ENCODE measurements around the gene FAM185A. TPM values are rescaled to one million over a fixed set of nuclear protein-coding genes. Genes with fewer than 3 reads are reported as not detected.
"Not testable (repeated sequence)": the region's sequence is repeated elsewhere in the genome, so short reads cannot be mapped to it uniquely, and the experiment has no call there.

The FAM185A gene
- total RNA-seq, 2 experiments from 2014 or later = 9.8 to 10.8 TPM

DNA sequence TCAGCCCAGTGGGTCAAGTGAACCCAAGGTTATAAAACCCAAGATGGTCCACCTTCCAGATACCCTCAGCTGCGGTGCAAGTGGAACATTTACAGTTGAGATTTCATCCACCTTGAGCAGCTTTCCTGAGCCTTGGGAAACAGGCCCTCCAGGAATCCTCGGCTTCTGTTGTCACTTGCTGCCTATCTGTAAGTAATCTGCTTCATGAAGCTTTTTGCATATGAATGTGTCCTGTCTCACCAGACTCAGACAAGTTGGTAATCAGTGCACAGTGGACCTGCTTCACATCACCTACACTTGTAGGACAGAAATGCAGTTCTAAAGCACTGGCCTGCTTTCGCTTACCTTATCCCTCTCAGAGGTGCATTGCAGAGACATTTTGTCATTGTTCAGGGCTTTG is 80.3 kb downstream of the FAM185A start:
- ATAC-seq (no peak), DNase-seq (no peak)
- Mint-ChIP-seq H3K9me3 (ENCODE audit: low read depth) (no peaks in the 10 kb centered on the region), H3K4me1 (no peaks in the 10 kb centered on the region), H3K36me3 (peaks cover 17% of the 10 kb centered on the region), H3K27me3 (peaks cover 5% of the 10 kb centered on the region), H3K27ac (no peak overlapping the region), H3K4me3 (no peak overlapping the region)
- CTCF ChIA-PET = no interaction called here

DNA sequence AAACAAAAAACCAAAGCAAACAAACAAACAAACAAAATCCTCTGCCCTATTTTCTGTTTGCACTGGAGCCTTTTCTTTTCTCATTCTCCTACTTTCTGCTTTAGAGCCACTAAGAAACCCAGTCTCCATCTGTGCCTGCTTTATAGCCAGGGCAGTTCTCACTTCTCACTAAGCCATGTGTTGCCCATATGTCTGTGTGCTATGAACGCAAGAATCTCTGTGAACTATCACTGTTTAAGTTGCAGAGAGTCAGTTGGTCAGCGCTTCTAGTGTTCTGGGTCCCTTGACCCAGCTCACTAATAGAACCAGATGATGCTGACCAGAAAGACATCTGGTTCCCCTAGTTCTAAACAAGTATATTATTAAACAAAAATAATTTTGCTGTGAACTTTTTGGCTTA is 81.4 kb downstream of the FAM185A start:
- Mint-ChIP-seq H3K9me3 (ENCODE audit: low read depth) (no peaks in the 10 kb centered on the region), H3K4me1 (peaks cover 7% of the 10 kb centered on the region), H3K36me3 (peaks cover 19% of the 10 kb centered on the region), H3K27me3 (peaks cover 8% of the 10 kb centered on the region), H3K4me3 (no peak overlapping the region), H3K27ac (no peak overlapping the region)
- DNase-seq (no peak), ATAC-seq (no peak)
- CTCF ChIA-PET = interaction anchor here (1.0 kb wide), 1 partner anchor 21 kb away, joined by 3 read pairs; no protein-coding TSS in a partner anchor

DNA sequence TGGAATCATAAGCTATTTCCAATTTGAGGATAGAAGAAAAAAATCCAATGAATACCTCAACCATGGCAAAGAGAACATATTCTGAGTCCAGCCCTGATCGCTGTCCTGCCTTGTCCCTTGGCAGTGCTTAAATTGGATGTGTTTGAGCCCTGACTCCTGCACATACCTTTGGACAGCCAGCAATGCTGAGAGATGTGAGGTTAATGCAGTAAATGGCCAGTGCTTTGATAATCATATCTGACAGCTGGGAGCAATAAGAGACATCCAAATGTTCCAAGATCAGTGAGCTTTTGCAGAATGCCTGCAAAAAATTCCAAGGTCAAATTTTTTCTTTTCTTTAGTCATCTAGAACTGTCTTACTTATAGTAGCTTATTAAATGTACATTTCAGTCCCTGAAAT is 83.9 kb downstream of the FAM185A start:
- Mint-ChIP-seq H3K4me1 (peaks cover 9% of the 10 kb centered on the region), H3K27me3 (peaks cover 18% of the 10 kb centered on the region)
- CTCF ChIA-PET = interaction anchor here (1.3 kb wide), 1 partner anchor 14 kb away, joined by 3 read pairs; no protein-coding TSS in a partner anchor

DNA sequence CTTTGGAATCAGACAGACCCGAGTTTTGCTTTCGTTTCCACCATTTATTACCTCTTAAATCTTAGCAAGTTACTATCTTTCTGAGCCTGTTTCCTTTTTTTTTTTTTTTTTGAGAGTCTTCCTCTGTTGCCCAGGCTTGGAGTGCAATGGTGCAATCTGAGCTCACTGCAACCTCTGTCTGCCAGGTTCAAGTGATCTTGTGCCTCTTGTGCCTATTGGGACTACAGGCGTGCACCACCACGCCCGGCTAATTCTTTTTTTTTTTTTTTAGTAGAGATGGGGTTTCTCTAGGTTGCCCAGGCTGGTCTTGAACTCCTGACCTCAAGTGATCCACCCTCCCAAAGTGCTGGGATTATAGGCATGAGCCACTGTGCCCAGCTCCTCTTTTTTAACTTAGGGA is 84.5 kb downstream of the FAM185A start:
- ATAC-seq (no peak), DNase-seq (no peak)
- Mint-ChIP-seq H3K4me3 (no peak overlapping the region), H3K4me1 (peaks cover 9% of the 10 kb centered on the region), H3K27me3 (peaks cover 22% of the 10 kb centered on the region), H3K36me3 (peaks cover 24% of the 10 kb centered on the region), H3K9me3 (ENCODE audit: low read depth) (no peaks in the 10 kb centered on the region), H3K27ac (no peak overlapping the region)
- CTCF ChIA-PET = no interaction called here

More for the DNA sequence above, 83.9 kb downstream of the FAM185A start:
- Mint-ChIP-seq H3K4me3 (no peak overlapping the region), H3K9me3 (ENCODE audit: low read depth) (no peaks in the 10 kb centered on the region), H3K36me3 (peaks cover 21% of the 10 kb centered on the region), H3K27ac (no peak overlapping the region)
- DNase-seq (no peak), ATAC-seq (no peak)

DNA sequence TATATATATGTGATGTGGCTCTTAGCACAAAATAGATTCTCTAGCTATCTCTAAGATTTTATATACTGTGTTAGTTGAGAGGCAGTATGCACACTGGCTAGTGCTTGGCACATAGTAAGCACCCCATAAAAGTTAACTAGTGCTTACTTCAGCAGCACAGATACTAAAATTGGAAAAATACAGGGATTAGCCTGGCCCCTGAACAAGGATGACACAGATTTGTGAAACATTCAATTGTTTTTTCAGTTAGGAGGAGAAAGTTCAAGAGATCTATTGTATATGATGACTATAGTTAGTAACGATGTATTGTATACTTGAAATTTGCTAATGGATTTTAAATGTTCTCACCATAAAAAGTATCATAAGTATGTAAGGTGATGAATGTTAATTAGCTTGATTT is 85.7 kb downstream of the FAM185A start:
- no peak for ATAC-seq
- Mint-ChIP-seq H3K4me3 (no peak overlapping the region), H3K27ac (no peak overlapping the region), H3K27me3 (peaks cover 22% of the 10 kb centered on the region), H3K9me3 (ENCODE audit: low read depth) (no peaks in the 10 kb centered on the region), H3K4me1 (peaks cover 9% of the 10 kb centered on the region), H3K36me3 (peaks cover 20% of the 10 kb centered on the region)
- CTCF ChIA-PET = interaction anchor here (0.6 kb wide), 1 partner anchor 536 kb away, joined by 3 read pairs; no protein-coding TSS in a partner anchor
- DNase-seq = no peak

DNA sequence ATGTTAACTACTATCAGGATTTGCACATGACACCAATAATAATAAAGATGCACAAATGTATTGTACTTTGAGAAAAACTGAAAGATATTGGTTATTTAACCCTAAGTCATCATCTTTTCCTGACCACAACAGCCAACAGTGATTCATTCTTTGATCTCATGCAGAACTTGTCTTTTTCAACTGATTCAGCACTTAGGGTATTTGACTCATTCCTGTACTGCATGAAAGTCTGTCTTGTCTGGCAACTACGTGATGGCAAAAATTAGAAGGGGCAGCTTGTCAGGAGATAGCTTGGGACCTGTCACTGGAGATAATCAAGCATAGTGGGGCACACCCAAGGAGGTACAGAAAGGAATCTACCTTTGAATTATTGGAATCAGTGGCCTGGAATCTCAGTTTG is 86.2 kb downstream of the FAM185A start:
- ATAC-seq (peak; percentile 96), DNase-seq (peak; percentile 61)
- CTCF ChIA-PET = interaction anchor here (0.5 to 0.6 kb wide), 3 partner anchors 40 to 962 kb away, joined by 3 to 5 read pairs (median 5); no protein-coding TSS in a partner anchor
- H3K36me3 Mint-ChIP-seq = peaks cover 18% of the 10 kb centered on the region
- H3K27me3 Mint-ChIP-seq = peaks cover 22% of the 10 kb centered on the region
- peaks cover 9% of the 10 kb centered on the region for H3K4me1 Mint-ChIP-seq
- no peaks in the 10 kb centered on the region for H3K9me3 Mint-ChIP-seq (ENCODE audit: low read depth)
- peak overlapping the region; percentile 6 for H3K27ac Mint-ChIP-seq
- no peak overlapping the region for H3K4me3 Mint-ChIP-seq

DNA sequence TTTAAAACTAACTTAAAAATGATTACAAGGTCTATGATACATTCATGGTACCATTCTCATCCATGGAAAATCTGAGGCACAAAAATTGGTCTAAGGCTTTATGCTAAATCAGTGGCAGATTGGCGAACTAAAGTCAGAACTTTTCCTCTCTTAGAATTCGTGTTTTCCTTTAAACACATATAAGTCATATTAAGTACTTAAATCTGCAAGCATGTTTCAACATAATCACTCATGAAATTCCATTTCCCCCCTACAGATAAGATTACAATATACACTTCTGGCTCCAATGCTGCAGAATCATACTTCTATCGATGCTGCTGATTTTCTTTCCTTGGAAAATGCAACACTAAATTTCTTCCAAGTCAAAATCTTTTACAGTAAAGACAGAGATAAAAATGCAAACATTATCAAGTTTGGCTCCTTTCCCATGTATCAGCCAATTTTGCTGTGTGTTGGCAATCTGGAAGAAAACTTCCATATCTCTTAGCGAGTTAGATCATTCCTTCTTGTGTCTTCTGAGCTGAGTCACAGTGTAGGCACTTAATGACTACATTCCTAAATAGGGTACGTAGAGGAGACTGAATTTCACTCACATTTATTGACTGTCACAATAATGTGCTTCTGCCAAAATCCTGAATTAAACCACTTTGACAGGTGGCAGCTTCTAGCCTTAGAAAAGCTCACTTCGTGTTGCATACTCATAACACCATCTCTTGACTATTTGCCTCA is 87.6 kb downstream of the FAM185A start:
- peaks cover 9% of the 10 kb centered on the region for H3K4me1 Mint-ChIP-seq
- H3K9me3 Mint-ChIP-seq (ENCODE audit: low read depth) = no peaks in the 10 kb centered on the region
- no peak for DNase-seq
- no peak for ATAC-seq
- peaks cover 19% of the 10 kb centered on the region for H3K36me3 Mint-ChIP-seq
- H3K27me3 Mint-ChIP-seq = peaks cover 29% of the 10 kb centered on the region
- CTCF ChIA-PET = interaction anchor here (0.8 kb wide), 1 partner anchor 226 kb away, joined by 3 read pairs; no protein-coding TSS in a partner anchor
- no peak overlapping the region for H3K4me3 Mint-ChIP-seq
- H3K27ac Mint-ChIP-seq = no peak overlapping the region

DNA sequence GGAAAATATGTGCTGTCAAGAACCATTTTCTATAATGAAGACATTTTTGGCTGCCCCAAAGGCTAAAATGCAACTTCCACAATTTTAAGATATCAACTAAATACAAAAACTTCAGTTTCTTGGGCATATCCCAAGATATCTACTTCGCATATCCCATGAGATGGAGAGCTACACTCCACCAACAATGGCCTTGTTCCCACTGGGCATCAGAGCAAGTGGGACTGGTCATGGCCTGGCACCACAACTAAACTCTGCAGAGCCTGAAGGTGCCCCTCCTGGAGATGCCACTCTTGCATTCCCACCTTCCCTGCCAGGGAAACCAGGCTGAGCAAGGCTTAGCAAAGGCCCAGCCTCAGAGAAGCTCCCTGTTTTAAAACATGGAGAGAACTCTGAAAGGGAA is 88.2 kb downstream of the FAM185A start:
- H3K4me3 Mint-ChIP-seq = no peak overlapping the region

DNA sequence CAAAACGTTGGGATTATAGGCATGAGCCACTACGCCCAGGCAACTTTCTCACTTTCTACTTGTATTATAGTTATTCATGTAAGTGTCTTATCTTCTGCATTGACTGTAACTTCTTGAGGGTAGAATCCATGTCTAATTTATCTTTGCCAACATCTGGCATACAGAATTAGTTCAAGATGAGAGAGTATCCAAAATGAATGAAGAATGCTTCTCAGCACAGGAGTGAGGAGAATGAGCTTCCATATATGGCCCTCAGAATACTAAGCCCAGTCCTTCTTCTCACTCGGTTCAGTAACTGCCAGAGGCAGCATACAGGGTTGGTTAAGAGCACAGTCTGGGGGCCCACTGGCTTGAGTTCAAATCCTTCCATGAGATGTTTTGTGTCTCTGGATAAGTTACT is 89.0 kb downstream of the FAM185A start:
- ATAC-seq = no peak

More for the DNA sequence above, 88.2 kb downstream of the FAM185A start:
- peaks cover 29% of the 10 kb centered on the region for H3K27me3 Mint-ChIP-seq
- peaks cover 19% of the 10 kb centered on the region for H3K36me3 Mint-ChIP-seq
- H3K9me3 Mint-ChIP-seq (ENCODE audit: low read depth) = no peaks in the 10 kb centered on the region
- no peak for DNase-seq
- no peak overlapping the region for H3K27ac Mint-ChIP-seq
- CTCF ChIA-PET = interaction anchor here (0.8 kb wide), 1 partner anchor 225 kb away, joined by 3 read pairs; no protein-coding TSS in a partner anchor
- H3K4me1 Mint-ChIP-seq = peaks cover 9% of the 10 kb centered on the region
- no peak for ATAC-seq

DNA sequence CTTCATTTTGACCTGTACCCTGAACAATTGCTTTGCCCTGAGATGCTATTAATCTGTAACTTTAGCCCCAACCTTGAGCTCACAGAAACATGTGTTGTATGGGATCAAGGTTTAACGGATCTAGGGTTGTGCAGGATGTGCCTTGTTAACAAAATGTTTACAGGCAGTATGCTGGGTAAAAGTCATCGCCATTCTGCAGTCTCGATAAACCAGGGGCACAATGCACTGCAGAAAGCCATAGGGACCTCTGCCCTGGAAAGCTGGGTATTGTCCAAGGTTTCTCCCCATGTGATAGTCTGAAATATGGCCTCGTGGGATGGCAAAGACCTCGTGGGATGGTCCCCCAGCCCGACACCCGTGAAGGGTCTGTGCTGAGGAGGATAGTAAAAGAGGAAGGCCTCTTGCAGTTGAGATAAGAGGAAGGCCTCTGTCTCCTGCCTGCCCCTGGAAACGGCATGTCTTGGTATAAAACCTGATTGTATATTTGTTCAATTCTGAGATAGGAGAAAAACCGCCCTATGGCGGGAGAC is 89.8 kb downstream of the FAM185A start:
- H3K36me3 Mint-ChIP-seq = peaks cover 17% of the 10 kb centered on the region
- H3K9me3 Mint-ChIP-seq (ENCODE audit: low read depth); H3K4me3 Mint-ChIP-seq; ATAC-seq; CTCF ChIA-PET; DNase-seq; H3K27ac Mint-ChIP-seq: not testable (repeated sequence)
- H3K4me1 Mint-ChIP-seq = peaks cover 15% of the 10 kb centered on the region
- peaks cover 38% of the 10 kb centered on the region for H3K27me3 Mint-ChIP-seq

More for the DNA sequence above, 89.0 kb downstream of the FAM185A start:
- CTCF ChIA-PET = no interaction called here
- H3K27me3 Mint-ChIP-seq = peaks cover 36% of the 10 kb centered on the region
- H3K4me3 Mint-ChIP-seq = no peak overlapping the region
- peaks cover 11% of the 10 kb centered on the region for H3K4me1 Mint-ChIP-seq
- no peak overlapping the region for H3K27ac Mint-ChIP-seq
- DNase-seq = no peak
- H3K9me3 Mint-ChIP-seq (ENCODE audit: low read depth) = no peaks in the 10 kb centered on the region
- H3K36me3 Mint-ChIP-seq = peaks cover 21% of the 10 kb centered on the region

DNA sequence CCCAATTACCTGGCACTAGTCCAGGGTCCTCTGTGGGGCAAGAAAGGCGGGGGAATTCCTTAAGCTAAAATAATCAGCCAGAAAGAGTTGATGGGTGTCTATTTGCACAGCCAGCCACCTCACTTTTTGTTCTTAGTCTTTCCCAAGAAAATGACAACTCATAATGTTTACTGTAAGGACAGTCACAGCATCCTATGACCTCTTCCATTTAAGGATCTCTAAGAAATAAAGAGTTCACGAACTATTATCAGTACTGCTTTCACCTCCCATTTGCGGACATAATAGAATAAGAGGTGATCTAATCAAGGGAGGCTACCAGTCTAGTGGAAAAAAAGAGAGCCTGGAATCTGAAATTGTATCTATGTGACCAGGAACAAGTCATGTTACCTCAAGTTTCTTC is 91.6 kb downstream of the FAM185A start:
- Mint-ChIP-seq H3K4me1 (peaks cover 14% of the 10 kb centered on the region), H3K27ac (no peak overlapping the region), H3K9me3 (ENCODE audit: low read depth) (no peaks in the 10 kb centered on the region), H3K4me3 (no peak overlapping the region), H3K36me3 (peaks cover 16% of the 10 kb centered on the region), H3K27me3 (peaks cover 46% of the 10 kb centered on the region)
- DNase-seq = no peak
- ATAC-seq = no peak
- CTCF ChIA-PET = no interaction called here

DNA sequence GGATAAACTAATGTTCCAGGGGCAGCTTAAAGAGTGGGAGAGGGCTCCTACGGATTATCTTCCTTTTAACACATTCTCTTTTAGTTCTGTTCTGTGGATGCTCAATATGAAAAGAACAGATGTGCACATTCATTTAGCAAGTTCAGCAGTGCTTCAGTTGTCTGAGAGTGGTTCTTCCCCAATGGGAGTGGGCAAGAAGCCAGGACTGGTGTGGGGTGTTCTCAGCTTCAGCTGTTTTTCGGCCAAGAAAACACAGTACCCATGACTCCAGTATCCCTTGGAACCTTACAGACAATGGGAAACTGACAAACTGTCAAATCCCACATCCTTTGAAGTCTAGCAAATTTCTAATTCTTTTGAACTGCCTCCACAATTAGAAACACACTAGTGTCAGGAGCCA is 92.5 kb downstream of the FAM185A start:
- peaks cover 49% of the 10 kb centered on the region for H3K27me3 Mint-ChIP-seq
- no peak overlapping the region for H3K4me3 Mint-ChIP-seq
- ATAC-seq (no peak), DNase-seq (no peak)
- CTCF ChIA-PET = no interaction called here
- no peak overlapping the region for H3K27ac Mint-ChIP-seq
- peaks cover 14% of the 10 kb centered on the region for H3K36me3 Mint-ChIP-seq
- H3K9me3 Mint-ChIP-seq (ENCODE audit: low read depth) = no peaks in the 10 kb centered on the region
- peaks cover 14% of the 10 kb centered on the region for H3K4me1 Mint-ChIP-seq

DNA sequence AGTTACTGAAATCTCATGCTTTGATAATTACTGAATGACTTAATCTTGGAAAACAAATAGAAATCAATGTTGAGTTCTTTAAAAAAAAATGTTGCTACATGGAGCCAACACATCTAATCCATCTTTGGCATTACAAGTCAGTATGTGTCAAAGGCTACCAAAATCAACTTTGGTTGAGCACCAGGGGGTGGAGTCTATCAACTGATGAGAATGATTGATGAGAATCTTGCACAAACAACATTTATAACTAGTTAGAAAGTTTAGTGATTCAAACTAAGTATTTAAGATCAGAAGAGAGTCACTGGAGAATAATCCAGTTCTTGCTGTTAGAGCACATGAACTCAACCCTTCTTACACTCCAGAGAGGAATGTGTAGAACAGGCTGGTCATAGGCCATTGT is 93.5 kb downstream of the FAM185A start:
- Mint-ChIP-seq H3K36me3 (peaks cover 8% of the 10 kb centered on the region), H3K27me3 (peaks cover 44% of the 10 kb centered on the region), H3K9me3 (ENCODE audit: low read depth) (no peaks in the 10 kb centered on the region), H3K4me3 (no peak overlapping the region), H3K4me1 (peaks cover 14% of the 10 kb centered on the region), H3K27ac (no peak overlapping the region)
- ATAC-seq (no peak), DNase-seq (no peak)
- CTCF ChIA-PET = no interaction called here

DNA sequence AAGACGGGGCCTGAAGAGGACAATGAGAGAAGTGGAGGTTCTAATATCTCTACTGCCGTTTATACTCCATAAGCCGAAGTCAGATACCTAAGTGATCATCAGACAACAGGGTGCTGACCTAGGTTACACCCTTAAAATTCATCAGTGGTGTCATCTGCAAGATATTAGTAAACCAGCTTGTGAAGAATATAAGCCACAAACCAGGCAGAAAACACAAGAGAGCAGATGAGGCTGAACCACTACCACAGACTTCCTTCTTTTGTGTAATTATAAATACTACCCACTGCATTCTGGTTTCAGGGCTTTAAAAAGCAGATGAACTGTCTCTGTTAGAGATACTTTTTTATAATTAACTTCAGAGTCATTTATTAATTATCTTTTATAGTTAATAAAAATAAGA is 95.1 kb downstream of the FAM185A start:
- peak; percentile 76 for ATAC-seq
- Mint-ChIP-seq H3K4me3 (no peak overlapping the region), H3K27me3 (peaks cover 40% of the 10 kb centered on the region), H3K4me1 (peaks cover 14% of the 10 kb centered on the region), H3K9me3 (ENCODE audit: low read depth) (no peaks in the 10 kb centered on the region), H3K36me3 (peaks cover 6% of the 10 kb centered on the region), H3K27ac (no peak overlapping the region)
- DNase-seq = peak; percentile 60
- CTCF ChIA-PET = no interaction called here
